ENCODE data around the gene NACC2.

DNA sequence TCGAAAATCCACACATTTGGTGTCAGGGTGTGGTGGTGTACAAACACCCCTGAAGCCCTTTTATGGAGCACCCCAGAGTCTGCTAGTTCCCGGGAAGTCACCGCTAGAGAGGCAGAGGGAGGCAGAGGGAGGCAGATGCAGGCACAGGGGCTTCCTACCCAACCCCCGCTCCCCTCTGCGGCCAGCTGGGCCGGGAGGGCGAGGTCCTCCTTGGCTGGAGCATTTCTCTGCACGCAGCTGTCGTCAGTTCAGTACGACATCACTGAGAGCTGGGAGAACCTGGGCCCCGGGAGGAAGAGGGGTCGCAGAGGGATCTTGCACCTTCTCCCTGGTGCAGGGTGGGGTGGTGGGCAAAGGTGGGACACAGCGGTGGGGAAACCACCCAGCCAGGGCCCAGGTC, 118.1 kb downstream of the NACC2 start:
- TF ChIP-seq, protein P1, sequence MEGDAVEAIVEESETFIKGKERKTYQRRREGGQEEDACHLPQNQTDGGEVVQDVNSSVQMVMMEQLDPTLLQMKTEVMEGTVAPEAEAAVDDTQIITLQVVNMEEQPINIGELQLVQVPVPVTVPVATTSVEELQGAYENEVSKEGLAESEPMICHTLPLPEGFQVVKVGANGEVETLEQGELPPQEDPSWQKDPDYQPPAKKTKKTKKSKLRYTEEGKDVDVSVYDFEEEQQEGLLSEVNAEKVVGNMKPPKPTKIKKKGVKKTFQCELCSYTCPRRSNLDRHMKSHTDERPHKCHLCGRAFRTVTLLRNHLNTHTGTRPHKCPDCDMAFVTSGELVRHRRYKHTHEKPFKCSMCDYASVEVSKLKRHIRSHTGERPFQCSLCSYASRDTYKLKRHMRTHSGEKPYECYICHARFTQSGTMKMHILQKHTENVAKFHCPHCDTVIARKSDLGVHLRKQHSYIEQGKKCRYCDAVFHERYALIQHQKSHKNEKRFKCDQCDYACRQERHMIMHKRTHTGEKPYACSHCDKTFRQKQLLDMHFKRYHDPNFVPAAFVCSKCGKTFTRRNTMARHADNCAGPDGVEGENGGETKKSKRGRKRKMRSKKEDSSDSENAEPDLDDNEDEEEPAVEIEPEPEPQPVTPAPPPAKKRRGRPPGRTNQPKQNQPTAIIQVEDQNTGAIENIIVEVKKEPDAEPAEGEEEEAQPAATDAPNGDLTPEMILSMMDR (IDR thresholded peaks at IDR 0.05; ENCODE audit: poor library complexity) = no peak
- no peak for TF ChIP-seq EZH2 (IDR thresholded peaks at IDR 0.05; ENCODE audit: borderline replicate concordance)

Measured in hepatocyte (in vitro differentiated cells).